ENCODE results near the gene DEDD2.

DEDD2 gene

DNA sequence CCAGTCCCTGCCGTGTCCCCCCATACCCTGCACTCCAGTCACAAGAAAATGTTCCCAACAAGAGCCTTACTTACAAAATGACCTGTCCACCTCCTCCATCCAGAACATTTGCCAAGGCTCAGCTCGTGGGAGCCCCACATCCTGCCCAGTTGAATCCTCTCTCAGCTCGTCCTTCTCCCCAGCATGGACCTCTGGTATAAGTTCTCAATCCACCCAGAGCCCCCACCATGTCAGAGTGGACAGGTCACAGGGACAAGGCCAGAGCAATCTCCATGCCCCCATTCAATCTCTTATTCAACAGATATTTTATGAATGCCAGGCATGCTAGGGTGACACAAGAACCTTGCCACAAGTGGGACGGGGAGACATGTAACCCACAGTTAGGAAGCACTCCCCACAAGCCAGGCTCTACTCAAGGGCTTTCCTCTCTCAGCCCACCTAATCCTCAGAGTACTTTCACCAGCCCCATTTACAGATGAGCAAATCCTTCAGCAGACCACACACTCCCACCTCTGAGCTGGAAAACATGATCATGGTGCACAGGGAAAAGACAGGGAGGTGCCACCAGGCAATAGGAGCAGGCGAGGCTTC lies 15.1 kb downstream of the DEDD2 start:
- in situ Hi-C loops (cut with MboI; ENCODE audit: low pct_unique_long_range_greater_than_20kb, low sequenced_read_pairs), result no loop called here

DNA sequence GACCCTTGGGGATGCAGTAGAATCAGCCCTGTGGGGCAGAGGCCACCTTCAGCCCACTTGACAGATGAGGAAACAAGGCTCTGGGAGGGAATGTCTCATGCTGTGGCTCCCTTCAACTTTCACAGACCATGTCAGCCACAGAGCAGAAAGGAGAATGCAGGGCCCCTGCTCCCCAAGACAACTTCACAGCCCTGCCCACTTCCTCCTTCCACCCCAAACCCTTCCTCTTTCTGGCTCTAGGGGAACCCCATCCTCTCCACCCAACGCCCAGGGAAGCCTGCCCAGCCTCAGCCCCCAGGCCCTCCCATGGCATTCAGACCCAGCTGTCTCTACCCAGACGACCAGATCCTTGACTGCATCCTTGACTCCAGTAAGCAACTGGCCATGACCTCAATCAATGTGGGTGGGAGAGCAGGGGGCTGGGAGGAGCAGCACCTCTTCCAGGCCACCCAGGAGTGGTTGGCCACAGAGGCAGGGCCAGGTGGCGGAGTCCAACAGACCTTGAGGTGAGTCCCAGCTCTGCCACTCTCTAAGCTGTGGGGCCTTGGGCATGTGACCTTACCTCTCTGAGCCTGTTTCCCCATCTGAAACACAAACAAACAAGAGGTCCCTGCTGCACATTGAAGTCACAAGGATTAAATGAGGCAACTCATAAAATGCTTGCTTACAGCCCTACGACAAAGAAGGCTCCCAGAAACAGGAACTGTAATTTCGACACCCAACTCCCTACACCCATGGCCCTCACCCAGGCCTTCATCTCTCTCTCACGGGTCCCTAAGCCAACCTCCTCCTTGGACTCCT lies 15.8 kb downstream of the DEDD2 start:
- peak; percentile 59 for DNase-seq
- in situ Hi-C loops (cut with MboI; ENCODE audit: low pct_unique_long_range_greater_than_20kb, low sequenced_read_pairs), result no loop called here

More for the DNA sequence above, 15.1 kb downstream of the DEDD2 start:
- no peak for DNase-seq

DNA sequence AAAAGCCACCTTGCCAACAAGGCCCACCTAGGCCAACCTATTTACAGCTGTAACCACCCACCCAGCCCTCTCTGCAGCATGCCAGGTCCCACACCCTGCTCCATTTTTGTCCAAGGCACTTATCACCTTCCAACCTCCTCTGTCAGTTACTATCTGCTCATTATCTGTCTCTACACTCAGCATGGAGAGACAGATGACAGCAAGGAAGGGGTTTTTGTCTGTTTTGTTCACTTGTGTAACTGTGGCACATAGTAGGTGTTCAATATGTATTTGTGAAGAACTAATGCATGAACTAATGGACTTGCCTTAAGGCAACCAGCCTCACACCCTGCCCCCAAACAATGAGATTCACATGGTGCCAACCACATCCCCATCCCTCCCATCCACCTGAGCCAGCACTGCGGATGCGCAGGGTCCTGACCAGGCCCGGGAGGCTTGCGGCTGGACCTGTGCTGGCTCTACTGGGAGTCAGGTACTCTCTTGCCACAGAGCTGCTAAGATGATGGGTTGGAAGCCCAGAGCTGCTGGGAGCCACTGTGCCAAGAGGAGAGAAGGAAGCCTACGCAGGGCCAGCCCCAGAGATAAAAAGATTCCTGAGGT lies 17.3 kb downstream of the DEDD2 start:
- DNase-seq, result no peak
- in situ Hi-C loops (cut with MboI; ENCODE audit: low pct_unique_long_range_greater_than_20kb, low sequenced_read_pairs), result no loop called here

DNA sequence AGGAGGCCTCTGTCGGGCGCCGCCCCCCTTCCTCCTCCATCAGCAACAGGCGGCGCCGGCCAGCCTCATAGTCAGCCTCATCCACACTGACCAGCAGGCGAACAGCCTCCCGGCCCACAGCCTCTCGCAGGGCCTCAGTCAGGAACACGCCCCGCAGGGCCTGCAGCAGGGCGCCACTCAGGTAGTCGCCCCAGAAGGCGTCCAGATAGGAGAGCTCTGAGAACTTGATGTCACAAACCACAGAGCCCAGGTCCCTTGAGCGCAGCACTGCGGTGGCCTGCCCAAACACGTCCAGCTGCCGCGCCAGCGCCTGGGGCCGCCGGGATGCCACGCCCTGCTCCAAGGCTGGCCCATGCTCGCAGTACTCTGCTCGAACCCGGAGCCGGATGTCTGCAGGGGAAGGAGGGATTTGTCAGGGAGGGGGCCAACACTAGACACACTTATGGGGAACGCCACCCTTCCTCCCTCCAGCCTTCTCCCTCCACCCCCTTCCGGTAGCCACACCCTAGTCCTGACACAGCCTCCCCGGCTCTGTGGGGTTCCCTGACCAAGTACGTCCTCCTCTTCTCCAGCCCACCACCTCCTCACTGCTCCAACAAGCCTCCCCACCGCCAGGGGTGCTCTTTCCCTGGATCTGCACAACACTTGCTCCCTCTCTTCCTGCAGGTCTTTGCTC lies 17.9 kb downstream of the DEDD2 start:
- no peak for DNase-seq
- in situ Hi-C loops (cut with MboI; ENCODE audit: low pct_unique_long_range_greater_than_20kb, low sequenced_read_pairs), result no loop called here

DNA sequence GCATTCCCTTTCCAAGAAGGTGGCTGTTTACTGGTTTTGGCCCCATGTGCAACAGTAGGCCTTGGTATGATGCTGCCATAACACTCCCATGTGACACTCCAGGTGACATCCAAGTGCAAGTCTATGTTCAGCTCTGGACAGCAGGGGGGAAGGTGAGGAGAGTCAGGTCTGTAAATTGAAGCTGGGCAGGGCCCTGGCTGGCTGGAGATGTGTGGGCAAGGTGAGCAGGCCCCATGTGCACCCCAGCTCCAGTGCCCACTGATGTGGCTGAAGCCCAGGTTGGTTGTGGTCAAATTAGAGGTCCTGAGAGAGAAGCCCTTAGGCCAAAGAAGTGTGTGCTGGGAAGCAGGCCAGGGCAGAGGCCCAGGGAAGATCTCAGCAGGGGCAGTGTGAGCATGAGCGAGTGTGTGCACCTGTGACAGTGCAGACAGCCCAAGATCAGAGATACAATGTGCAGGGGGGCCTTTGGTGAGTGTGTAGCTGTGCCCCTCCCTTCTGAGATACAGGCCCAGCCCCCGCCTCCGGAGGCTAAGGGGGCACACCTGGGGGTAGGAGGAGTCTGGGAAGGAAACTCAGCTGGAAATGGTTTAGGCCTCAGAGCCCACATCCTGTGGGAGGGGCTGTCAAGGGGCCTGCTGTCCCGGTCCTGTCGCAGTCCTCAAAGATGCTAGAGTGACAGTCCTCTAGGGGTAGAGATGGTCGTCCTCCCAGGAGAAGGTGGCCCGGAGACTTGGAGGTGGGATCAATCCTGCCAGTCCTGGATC lies 18.6 kb downstream of the DEDD2 start:
- in situ Hi-C loops (cut with MboI; ENCODE audit: low pct_unique_long_range_greater_than_20kb, low sequenced_read_pairs), result no loop called here
- peak; percentile 64 for DNase-seq

DNA sequence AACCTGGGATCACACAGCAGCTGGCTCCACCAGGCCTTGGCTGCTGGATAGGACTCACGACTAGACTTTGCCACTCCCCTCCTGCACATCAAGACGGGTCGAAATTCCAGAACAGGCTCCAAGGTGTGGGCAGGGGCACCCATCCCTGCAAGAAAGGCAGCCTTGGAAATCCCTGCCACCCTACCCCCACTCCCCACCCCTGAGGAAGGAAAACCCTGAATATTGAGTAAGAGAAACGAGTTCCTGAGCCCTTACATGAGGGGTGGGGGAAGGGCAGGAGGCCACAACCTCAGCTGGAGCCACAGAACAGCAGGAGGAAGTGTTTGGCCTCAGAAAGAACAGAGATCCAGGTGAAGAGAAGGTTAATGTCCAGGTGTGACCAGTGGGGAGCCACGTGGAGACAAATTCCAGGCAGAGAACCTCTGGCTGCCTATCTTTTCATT lies 20.1 kb downstream of the DEDD2 start:
- peak; percentile 55 for DNase-seq
- in situ Hi-C loops (cut with MboI; ENCODE audit: low pct_unique_long_range_greater_than_20kb, low sequenced_read_pairs), result no loop called here

DNA sequence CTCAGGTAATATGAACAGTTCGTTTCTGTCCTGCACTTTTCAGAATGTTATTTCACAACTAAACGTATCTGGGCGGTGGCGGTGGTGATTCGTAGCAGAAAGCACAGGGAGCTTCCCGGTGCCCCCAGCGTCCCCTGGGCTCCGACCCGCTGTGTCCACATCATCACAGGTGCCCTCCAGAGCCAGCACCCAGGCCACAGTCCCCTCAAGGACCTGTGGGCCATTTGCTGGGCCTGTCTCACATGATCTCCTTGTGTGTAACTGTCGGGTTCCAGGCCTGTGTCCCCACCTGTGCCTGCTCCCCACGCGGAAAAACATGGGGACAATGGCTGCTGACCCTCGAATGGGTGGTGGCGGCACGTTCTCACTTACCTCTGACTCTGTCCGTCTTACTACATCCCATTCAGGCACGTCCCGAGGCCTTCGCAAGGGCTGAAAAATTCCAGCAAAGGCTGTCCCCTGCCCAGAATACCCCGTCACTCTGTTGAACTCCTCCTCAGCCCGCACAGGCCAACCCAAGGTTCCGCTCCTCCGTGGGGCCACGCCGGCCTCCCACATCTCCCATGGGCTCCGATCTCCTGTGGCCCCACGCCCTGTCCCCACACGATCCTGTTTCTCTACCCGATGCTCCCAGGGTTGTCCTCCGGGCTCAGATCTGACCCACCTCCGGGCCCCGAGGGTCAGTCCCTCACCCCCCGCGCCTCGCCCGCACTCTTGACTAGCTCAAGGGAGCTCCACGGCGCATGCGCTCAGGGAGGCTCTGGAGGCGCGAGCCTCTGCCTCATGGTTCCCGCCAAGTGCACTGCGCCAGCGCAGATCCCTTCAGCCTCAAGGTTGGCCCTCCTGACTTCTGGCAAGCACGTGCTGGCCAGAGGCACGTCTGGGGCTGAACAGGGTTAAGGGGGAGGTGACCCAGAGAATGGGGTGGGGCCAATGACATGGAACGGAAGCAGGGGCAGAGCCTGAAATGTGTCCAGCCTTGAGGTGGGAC lies 21.2 kb downstream of the DEDD2 start:
- no peak for DNase-seq
- in situ Hi-C loops (cut with MboI; ENCODE audit: low pct_unique_long_range_greater_than_20kb, low sequenced_read_pairs), result no loop called here

DNA sequence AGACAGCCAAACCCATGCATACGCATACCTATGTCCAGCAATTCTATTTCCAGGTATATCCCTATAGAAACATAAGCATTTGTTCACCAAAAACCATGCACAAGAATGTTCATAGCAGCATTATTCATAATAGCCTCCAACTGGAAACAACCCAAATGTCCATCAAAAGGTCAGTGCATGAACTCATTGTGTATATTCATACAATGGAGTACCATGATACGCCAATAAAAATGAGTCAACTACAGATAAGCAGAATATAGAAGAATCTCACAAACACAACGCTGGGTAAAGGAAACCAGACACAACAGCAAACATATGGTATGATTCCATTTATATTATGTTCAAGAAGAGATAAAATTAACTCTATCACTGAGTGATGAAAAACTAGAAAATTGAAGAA lies 23.8 kb downstream of the DEDD2 start:
- in situ Hi-C loops (cut with MboI; ENCODE audit: low pct_unique_long_range_greater_than_20kb, low sequenced_read_pairs), result no loop called here
- DNase-seq, result no peak

DNA sequence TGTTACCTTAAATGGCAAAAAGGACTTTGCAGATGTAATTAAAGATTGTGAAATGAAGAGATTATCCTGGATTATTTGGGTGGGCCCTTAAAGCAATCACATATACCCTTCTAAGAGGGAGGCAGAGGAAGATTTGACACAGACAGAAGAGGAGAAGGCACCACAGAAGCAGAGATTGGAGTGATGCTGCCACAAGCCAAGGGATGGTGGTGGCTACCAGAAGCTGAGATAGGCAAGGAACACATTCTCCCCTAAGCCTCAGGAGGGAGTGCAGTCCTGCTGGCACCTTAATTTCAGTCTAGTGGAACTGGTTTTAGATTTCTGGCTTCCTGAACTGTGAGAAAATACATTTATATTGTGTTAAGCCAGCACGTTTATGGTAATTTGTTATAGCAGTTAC lies 24.2 kb downstream of the DEDD2 start:
- DNase-seq, result no peak
- in situ Hi-C loops (cut with MboI; ENCODE audit: low pct_unique_long_range_greater_than_20kb, low sequenced_read_pairs), result no loop called here

DNA sequence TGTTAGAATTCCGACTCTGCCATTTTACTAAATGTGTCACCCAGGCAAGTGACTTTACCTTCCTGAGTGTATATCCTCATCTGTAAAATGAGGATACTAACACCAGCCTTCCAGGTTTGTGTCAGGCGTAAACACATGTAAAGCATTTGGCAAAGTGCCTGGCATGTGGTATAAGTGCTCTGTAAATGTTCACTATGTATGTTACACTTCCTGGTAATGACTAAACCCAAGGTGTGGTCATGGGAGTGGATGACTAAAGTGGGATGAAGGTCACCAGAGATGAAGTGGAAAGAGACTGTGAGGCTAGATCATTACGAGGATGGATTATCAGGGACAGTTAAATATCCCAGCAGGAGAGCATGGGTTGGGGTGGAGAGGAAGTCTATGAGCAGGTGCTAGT lies 25.6 kb downstream of the DEDD2 start:
- DNase-seq, result no peak
- in situ Hi-C loops (cut with MboI; ENCODE audit: low pct_unique_long_range_greater_than_20kb, low sequenced_read_pairs), result no loop called here

DNA sequence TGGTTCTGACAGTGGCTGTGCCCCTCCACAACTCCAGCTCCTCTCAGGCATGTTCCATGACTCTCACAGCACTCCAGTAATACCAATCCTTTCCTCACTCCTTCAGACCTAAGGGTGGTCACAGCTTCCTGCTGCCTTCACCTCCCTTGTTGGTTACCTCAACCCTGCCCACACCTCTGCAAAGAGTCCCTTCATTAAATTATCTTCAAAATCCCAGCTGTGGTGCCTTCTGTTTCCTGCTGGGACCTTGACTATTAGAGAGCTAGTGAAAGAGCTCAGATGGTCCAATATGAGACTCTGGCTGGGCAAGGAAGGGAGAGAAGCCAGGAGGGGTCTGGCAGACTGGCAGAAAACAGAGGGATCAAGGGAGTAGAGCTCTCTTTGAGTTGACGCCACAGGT lies 26.1 kb downstream of the DEDD2 start:
- DNase-seq, result no peak
- in situ Hi-C loops (cut with MboI; ENCODE audit: low pct_unique_long_range_greater_than_20kb, low sequenced_read_pairs), result no loop called here

DNA sequence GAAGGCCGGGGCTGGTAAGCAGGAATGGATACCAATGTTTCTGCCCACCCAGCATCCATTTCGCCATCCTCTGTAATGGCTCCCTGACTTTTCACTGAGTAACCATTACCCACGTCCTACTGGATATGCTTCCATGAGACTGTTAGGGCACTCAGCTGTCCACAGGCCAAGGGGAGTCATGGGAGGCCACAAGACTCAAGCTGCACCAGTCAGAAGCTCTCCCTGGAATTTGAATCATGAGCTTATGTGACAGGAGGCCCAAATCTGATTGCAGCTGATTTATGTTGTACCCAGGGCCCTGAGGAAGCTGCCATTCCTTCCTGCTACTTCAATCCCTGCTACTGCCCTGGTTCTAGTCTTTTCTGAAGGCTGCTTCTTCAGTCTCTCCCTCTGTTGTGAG lies 28.3 kb downstream of the DEDD2 start:
- no peak for DNase-seq
- in situ Hi-C loops (cut with MboI; ENCODE audit: low pct_unique_long_range_greater_than_20kb, low sequenced_read_pairs), result no loop called here

DNA sequence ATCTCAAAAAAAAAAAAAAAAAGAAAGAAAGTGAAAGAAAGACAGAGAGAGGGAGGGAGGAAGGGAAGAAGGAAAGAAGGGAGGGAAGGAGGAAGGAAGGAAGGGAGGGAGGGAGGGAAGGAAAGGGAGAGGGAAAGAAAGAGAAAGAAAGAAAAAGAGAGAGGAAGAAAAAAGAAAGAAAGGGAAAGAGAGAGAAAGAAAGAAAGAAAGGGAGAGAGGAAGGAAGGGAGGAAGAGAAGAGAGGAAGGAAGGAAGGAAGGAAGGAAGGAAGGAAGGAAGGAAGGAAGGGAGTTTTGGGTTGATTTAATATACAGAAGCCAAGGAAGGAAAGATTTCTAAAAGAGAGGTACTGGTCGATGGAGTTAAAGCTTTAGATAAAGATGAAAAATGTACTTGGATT lies 28.8 kb downstream of the DEDD2 start:
- in situ Hi-C loops (cut with MboI; ENCODE audit: low pct_unique_long_range_greater_than_20kb, low sequenced_read_pairs), result no loop called here
- DNase-seq, result no peak

DNA sequence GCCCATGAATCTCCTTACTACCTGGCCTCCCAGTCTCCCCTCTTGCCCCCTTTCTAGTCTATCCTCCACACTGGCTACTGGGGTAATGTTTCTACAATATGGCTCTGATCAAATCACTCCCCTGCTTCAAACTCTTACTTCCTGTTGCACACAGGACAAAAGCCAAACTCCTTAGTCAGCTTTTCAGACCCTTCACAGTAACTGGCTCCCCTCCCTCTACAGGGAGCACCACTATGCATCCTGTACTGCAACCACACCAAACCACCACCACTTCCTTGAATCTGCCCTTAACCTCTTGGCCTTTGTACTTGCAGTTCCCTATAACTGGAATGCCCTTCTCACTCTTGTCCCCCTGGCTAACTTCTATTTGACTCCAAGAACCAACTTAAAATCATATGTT lies 32.2 kb downstream of the DEDD2 start:
- DNase-seq, result peak; percentile 62
- in situ Hi-C loops (cut with MboI; ENCODE audit: low pct_unique_long_range_greater_than_20kb, low sequenced_read_pairs), result no loop called here

DNA sequence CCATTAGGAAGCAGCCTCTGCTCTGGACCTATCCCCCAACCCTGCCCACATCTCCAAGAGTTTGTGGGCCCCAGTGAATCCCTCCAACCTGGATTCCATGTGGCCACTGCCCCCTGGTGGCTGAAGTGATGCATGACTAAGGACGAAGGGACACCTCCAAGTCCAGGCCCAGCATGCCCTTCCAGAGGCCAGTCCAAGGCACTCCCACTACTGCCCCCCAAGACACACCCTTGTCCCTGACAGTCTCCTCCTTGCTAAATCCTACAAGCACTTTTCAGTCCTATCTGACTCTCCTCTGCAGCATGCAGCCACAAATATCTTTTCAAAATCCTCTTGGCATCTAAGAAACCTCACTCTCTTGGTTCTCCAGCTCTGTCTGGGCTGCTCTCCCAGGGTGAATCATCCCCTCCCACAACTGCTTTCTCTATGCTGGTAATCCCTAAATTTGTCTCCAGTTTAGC lies 33.0 kb downstream of the DEDD2 start:
- in situ Hi-C loops (cut with MboI; ENCODE audit: low pct_unique_long_range_greater_than_20kb, low sequenced_read_pairs), result no loop called here

DNA sequence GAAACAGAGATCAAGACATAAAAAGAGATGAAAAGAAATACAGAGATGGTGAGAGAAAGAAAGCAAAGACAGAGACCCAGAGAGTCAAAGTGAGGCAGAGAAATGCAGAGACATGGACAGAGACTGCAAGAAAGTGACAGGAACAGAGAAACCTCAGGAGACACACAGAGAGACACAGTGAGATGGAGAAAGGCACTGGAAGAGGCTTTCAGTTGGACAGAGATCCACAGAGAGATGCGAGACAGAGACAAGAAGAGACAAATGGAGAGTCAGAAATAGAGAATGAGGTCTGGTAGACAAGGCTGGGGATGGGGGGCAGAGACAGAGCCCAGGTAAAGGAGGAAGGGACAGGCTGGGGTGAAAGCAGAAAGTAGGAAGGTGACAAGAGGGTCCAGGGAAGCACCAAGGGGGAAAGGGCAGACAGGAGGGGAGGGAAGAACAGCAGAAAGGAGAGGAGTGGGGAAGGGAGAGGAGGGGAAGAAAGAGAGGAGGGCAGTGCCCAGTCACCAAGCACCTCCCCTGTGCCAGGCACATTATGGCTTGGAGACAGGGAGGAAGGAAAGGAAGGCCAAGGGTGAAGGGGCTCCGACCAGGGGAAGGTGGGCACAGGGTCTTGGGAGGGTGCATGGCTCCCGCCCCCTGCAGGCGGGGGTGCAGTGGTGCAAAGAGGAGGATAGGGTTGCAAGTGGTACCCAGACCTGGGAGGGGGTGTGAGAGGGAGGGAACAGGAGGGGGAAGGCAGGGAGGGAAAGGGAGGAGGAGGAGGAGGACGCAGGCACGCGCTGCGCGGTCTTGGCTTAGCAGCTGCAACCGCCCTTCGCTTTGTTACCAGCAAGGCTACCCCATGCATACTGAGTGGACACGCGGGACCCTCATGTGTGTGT lies 38.4 kb downstream of the DEDD2 start:
- DNase-seq, result peak; percentile 43
- in situ Hi-C loops (cut with MboI; ENCODE audit: low pct_unique_long_range_greater_than_20kb, low sequenced_read_pairs), result no loop called here

More for the DNA sequence above, 33.0 kb downstream of the DEDD2 start:
- peak; percentile 75 for DNase-seq

DNA sequence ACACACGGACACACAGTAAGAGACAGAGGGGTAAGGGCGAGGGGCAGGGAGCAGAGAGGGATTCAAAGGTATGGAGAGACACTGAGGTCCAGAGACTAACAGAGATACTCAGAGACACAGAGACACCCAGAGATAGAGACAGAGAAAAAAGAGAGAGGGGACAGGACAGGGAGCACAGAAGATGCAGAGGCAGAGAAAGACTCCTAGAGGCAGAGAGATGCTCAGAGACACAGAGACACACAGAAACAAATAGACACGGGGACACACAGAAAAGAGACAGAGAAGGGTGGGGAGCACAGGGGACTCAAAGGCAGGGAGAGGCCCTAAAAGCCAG lies 39.8 kb downstream of the DEDD2 start:
- in situ Hi-C loops (cut with MboI; ENCODE audit: low pct_unique_long_range_greater_than_20kb, low sequenced_read_pairs), result no loop called here
- no peak for DNase-seq
